ENCODE results near the gene ZNF697. TPM values are rescaled to one million over a fixed set of nuclear protein-coding genes. Genes with fewer than 3 reads are reported as not detected.

The ZNF697 gene
- total and polyA plus RNA-seq, 7 donors, result 0.60 to 6.6 (median 2.4) TPM

GRCh38 chr1:119646521-119647227 is 1.4 kb downstream of the ZNF697 start:
- peak overlapping the region in 1 of 4 donors; percentile 89 for H3K27ac ChIP-seq
- no peaks in the 10 kb centered on the region for H3K36me3 ChIP-seq
- TF ChIP-seq CTCF (IDR thresholded peaks at IDR 0.05) (no peak), POLR2AphosphoS5 (IDR thresholded peaks at IDR 0.05) (no peak), POLR2A (IDR thresholded peaks at IDR 0.05) (no peak), EP300 (IDR thresholded peaks at IDR 0.05) (no peak)
- H3K9me3 ChIP-seq, result no peaks in the 10 kb centered on the region
- DNase-seq, result no peak
- no peaks in the 10 kb centered on the region for H3K27me3 ChIP-seq
- H3K4me3 ChIP-seq, result peak overlapping the region; percentile 62 to 96 (median 80)
- 60 to 64% methylated on average over 15 of the region's 15 CpGs for WGBS, 2 donors
- peaks cover 0 to 25% (median 18%) of the 10 kb centered on the region in 4 donors for H3K4me1 ChIP-seq
- intact Hi-C loops (cut with DNase I), result loop anchor here (2.0 to 10.0 kb wide), 4 partner anchors 14 to 502 kb away; partner anchors contain the start of gene WARS2

- TF ChIP-seq POLR2AphosphoS5 (IDR thresholded peaks at IDR 0.05), result no peak
- TF ChIP-seq EP300 (IDR thresholded peaks at IDR 0.05), result no peak
- no peak for TF ChIP-seq CTCF (IDR thresholded peaks at IDR 0.05)
- TF ChIP-seq POLR2A (IDR thresholded peaks at IDR 0.05), result no peak
- H3K27ac ChIP-seq, result no peak overlapping the region
- 90 to 97% methylated on average over 1 of the region's 1 CpG for WGBS, 2 donors
Observed at GRCh38 chr1:119639109-119639508, 9.0 kb downstream of the ZNF697 start.

DNA sequence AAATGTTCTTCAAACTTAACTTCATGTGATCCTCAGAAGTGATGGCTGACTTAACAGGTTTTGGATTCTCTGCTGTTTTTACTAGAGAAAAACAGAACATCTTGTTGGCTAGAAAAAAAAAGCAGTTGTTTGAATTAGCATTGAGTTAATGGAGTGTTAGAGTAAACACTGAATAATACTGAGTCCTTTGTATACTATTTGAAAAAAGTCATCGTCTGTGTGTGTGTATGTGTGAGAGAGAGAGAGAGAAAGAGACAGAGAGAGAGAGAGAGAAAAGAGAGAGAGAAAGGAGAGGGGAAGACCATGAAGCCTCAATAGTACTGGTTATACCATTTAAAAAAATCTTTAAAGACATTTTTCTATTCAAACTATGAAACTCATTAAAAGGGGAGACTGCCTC is 10.4 kb downstream of the ZNF697 start:
- no peak overlapping the region for H3K27ac ChIP-seq

More at GRCh38 chr1:119639109-119639508, 9.0 kb downstream of the ZNF697 start:
- no peaks in the 10 kb centered on the region for H3K9me3 ChIP-seq
- peaks cover 0 to 21% (median 13%) of the 10 kb centered on the region in 4 donors for H3K4me1 ChIP-seq
- no peaks in the 10 kb centered on the region for H3K27me3 ChIP-seq
- H3K4me3 ChIP-seq, result no peak overlapping the region
- intact Hi-C loops (cut with DNase I), result no loop called here
- DNase-seq, result no peak
- H3K36me3 ChIP-seq, result no peaks in the 10 kb centered on the region

DNA sequence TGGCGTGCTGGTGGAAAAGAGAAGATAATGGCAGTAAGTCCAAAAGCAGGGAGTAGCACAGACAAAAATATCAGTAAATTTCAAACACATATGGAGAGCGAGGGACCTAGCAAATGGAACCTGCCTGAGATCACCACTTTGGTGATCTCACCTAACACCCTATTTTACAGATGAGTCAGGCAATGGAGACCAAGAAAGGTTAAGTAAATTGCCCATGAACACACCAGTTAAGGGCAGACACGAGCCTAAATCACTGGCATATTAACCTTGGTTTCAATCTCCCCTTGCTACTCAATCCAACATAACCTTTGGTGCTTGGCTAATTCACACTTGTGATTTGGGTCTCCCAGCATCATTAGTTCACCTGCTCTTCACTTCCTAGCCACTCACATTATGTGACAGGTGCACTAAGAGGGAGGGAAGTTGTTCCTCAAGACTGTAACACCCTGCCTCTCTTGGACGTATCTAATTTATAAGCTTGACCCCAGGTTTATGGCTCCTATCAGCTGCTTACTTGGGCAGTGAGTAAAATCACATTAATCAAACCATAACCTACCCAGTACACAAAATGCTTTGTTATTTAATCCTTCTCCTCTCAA is 11.5 kb downstream of the ZNF697 start:
- no peaks in the 10 kb centered on the region for H3K27me3 ChIP-seq
- DNase-seq, result no peak
- H3K4me1 ChIP-seq, result peaks cover 0 to 35% (median 29%) of the 10 kb centered on the region in 4 donors
- no peaks in the 10 kb centered on the region for H3K36me3 ChIP-seq
- no peaks in the 10 kb centered on the region for H3K9me3 ChIP-seq
- TF ChIP-seq POLR2A (IDR thresholded peaks at IDR 0.05), result no peak
- intact Hi-C loops (cut with DNase I), result no loop called here
- H3K4me3 ChIP-seq, result no peak overlapping the region
- H3K27ac ChIP-seq, result no peak overlapping the region
- 72 to 85% methylated on average over 4 of the region's 4 CpGs for WGBS, 2 donors

More for the DNA sequence above, 10.4 kb downstream of the ZNF697 start:
- no peaks in the 10 kb centered on the region for H3K9me3 ChIP-seq
- no peak overlapping the region for H3K4me3 ChIP-seq
- WGBS, 2 donors, result 57 to 64% methylated on average over 1 of the region's 1 CpG
- TF ChIP-seq CTCF (IDR thresholded peaks at IDR 0.05) (no peak), POLR2A (IDR thresholded peaks at IDR 0.05) (no peak)
- intact Hi-C loops (cut with DNase I), result no loop called here
- DNase-seq, result no peak
- no peaks in the 10 kb centered on the region for H3K36me3 ChIP-seq
- H3K27me3 ChIP-seq, result no peaks in the 10 kb centered on the region
- H3K4me1 ChIP-seq, result peaks cover 0 to 24% (median 18%) of the 10 kb centered on the region in 4 donors

DNA sequence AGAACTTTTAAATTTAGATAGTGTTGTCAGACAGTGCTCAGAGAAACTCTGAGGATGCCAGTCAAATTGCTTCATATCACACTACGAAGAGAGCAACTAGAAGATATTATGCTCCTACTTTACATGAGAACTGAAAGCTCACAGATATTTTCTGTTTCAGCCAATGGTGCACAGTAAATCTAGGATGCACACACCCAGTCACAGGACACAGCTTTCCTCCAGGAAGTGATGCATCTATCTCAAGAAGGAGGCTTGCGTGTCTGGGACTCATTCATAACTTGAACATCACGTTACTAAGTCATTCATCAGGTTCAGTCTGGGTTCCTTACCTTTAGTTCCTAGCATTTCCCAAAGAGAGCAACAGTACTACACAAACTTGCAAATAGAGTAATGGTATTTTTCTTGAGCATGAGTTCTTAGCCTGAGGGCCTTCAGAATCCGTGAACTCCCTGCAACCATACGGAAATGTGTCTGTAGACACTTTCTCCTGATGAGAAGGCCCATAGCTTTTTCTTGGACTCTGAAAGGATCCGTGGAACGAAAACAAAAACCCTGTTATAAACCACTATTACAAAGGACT is 12.2 kb downstream of the ZNF697 start:
- H3K9me3 ChIP-seq, result no peaks in the 10 kb centered on the region
- WGBS, 2 donors, result 80 to 89% methylated on average over 7 of the region's 7 CpGs
- no peak overlapping the region for H3K27ac ChIP-seq
- DNase-seq, result no peak
- H3K36me3 ChIP-seq, result no peaks in the 10 kb centered on the region
- intact Hi-C loops (cut with DNase I), result no loop called here
- H3K27me3 ChIP-seq, result no peaks in the 10 kb centered on the region
- TF ChIP-seq EP300 (IDR thresholded peaks at IDR 0.05) (no peak), POLR2A (IDR thresholded peaks at IDR 0.05) (no peak), CTCF (IDR thresholded peaks at IDR 0.05) (no peak), POLR2AphosphoS5 (IDR thresholded peaks at IDR 0.05) (no peak)
- H3K4me1 ChIP-seq, result peaks cover 0 to 41% (median 36%) of the 10 kb centered on the region in 4 donors
- no peak overlapping the region for H3K4me3 ChIP-seq
